ENCODE data around the gene STRN4. TPM values are rescaled to one million over a fixed set of nuclear protein-coding genes. Genes with fewer than 3 reads are reported as not detected.

STRN4 gene
- total RNA-seq, 1 experiment from 2014 or later: 107 TPM

- H3K4me3 ChIP-seq (replicated peaks in 1 of 2; ENCODE audit: low read depth in 1 of 2, low read length in 2 of 2): no peak overlapping the region
- H2AFZ ChIP-seq (ENCODE audit: low read depth, low read length, poor library complexity, severe bottlenecking): no peak overlapping the region
- TF ChIP-seq SRF (IDR thresholded peaks at IDR 0.05; ENCODE audit: low read depth) (no peak), ATF3 (IDR thresholded peaks at IDR 0.05) (no peak), POLR2A (IDR thresholded peaks at IDR 0.05; ENCODE audit: borderline replicate concordance, extremely low read depth, insufficient read depth, insufficient read length) (no peak), SIN3A (IDR thresholded peaks at IDR 0.05; ENCODE audit: low read depth) (no peak), REST (IDR thresholded peaks at IDR 0.05; ENCODE audit: low read depth) (no peak), EGR1 (IDR thresholded peaks at IDR 0.05; ENCODE audit: low read depth) (no peak), POLR2AphosphoS5 (IDR thresholded peaks at IDR 0.05; ENCODE audit: low read depth, low read length) (no peak), ELF1 (IDR thresholded peaks at IDR 0.05; ENCODE audit: borderline replicate concordance, low read depth) (no peak), CBX3 (IDR thresholded peaks at IDR 0.05; ENCODE audit: low read depth) (no peak), RAD21 (IDR thresholded peaks at IDR 0.05; ENCODE audit: low read depth) (no peak)
- intact Hi-C loops (cut with micrococcal nuclease): no loop called here
- H3K9me3 ChIP-seq (ENCODE audit: control insufficient read depth in 1 of 2, insufficient read depth in 1 of 2, low read depth in 1 of 2, low read length in 2 of 2): no peaks in the 10 kb centered on the region
- no peak overlapping the region for H3K9ac ChIP-seq (ENCODE audit: low read length)
- ChIA-PET CTCF (interaction anchor here (0.6 to 3.4 kb wide), 5 partner anchors 11 to 76 kb away, joined by 3 to 14 read pairs (median 4); no protein-coding TSS in a partner anchor), POLR2A (interaction anchor here (0.8 kb wide), 1 partner anchor 19 kb away, joined by 3 read pairs; no protein-coding TSS in a partner anchor), RAD21 (ENCODE audit: low non-redundant PET in 1 of 2, low total read pairs in 2 of 2, uncharacterized antibody in 2 of 2, unreplicated experiment in 2 of 2) (no interaction called here)
- peak overlapping the region; percentile 1; the same call in 1 of the 2 replicates for H3K4me2 ChIP-seq (ENCODE audit: low read length)
- ATAC-seq (peak; percentile 48), DNase-seq (ENCODE audit: low read depth, low spot score) (no peak)
- no peaks in the 10 kb centered on the region for H3K79me2 ChIP-seq (ENCODE audit: insufficient read depth, low read length)
- no peak overlapping the region for H3K27ac ChIP-seq (ENCODE audit: low read depth, low read length)
- peaks cover 18 to 32% of the 10 kb centered on the region in 2 experiments for H3K4me1 ChIP-seq (ENCODE audit: control insufficient read depth in 1 of 2, insufficient read depth in 2 of 2, low read length in 2 of 2)
- H3K9me2 ChIP-seq (ENCODE audit: insufficient read depth): no peaks in the 10 kb centered on the region
- H3K36me3 ChIP-seq (ENCODE audit: control insufficient read depth in 1 of 2, insufficient read depth in 2 of 2, low read length in 2 of 2): no peaks in the 10 kb centered on the region
- H3K27me3 ChIP-seq (ENCODE audit: insufficient read depth, low read length): no peaks in the 10 kb centered on the region
- no TSS peak for BruUV-seq (replicated peaks)
- H4K20me1 ChIP-seq (ENCODE audit: insufficient read depth): no peaks in the 10 kb centered on the region
Measured at GRCh38 chr19:46764817-46765291, 18.6 kb upstream of the STRN4 start.
